Measurements from ENCODE around the gene C12orf57. TPM values are rescaled to one million over a fixed set of nuclear protein-coding genes. Genes with fewer than 3 reads are reported as not detected.

Gene C12orf57
- total and polyA plus RNA-seq, 9 of the 15 experiments (the other 6 are each of a cell fraction or from before 2014, with no cell fraction given): 26.7 to 191 (median 107) TPM

DNA sequence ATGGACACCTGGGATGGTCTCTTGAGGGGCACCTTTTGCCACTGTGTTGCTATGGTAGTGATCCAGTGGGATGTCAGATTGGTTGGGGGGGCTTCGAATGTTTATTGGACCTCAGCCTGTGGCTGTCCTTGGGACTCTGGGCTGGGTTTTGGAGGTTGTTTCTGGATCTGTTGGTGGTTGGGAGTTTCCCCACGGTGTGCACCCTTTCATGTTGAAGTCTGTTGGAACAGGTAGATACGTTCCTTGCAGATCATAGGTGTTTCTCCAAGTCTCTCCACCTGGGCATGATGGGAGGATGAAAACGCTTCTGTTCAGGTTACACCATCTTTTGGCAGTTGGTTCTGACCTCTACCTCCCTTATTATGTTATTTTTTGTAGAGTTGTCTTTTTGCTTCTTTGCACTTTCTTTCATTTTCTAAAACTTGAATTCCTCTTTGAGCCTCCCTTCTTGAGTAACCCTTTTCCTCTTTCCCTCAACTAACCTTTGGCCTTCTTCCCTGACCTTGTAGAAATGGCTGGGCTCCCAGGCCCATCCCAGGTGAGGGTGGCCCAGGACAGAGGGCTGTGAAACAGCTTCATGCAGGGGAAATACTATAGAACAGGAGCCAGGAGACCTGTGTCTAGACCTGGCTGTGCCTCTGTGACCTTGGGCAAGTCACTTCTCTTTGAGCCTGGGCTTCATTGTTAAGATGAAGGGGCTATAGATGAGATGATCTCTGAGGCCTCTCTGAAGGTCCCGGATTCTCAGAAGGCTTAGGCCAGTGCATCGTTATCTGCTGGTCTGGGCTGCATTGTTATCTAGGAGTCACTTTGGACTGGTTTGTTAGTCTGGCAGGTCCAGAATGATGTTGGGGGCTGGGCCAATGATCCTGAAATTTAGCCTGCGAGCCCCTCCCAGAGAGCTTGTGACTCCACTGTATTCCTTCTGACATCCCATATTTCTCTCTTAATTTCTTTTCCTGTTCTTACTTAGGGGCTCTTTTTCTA is 14.1 kb upstream of the C12orf57 start (continued):
- TF ChIP-seq, protein P1, sequence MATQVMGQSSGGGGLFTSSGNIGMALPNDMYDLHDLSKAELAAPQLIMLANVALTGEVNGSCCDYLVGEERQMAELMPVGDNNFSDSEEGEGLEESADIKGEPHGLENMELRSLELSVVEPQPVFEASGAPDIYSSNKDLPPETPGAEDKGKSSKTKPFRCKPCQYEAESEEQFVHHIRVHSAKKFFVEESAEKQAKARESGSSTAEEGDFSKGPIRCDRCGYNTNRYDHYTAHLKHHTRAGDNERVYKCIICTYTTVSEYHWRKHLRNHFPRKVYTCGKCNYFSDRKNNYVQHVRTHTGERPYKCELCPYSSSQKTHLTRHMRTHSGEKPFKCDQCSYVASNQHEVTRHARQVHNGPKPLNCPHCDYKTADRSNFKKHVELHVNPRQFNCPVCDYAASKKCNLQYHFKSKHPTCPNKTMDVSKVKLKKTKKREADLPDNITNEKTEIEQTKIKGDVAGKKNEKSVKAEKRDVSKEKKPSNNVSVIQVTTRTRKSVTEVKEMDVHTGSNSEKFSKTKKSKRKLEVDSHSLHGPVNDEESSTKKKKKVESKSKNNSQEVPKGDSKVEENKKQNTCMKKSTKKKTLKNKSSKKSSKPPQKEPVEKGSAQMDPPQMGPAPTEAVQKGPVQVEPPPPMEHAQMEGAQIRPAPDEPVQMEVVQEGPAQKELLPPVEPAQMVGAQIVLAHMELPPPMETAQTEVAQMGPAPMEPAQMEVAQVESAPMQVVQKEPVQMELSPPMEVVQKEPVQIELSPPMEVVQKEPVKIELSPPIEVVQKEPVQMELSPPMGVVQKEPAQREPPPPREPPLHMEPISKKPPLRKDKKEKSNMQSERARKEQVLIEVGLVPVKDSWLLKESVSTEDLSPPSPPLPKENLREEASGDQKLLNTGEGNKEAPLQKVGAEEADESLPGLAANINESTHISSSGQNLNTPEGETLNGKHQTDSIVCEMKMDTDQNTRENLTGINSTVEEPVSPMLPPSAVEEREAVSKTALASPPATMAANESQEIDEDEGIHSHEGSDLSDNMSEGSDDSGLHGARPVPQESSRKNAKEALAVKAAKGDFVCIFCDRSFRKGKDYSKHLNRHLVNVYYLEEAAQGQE (IDR thresholded peaks at IDR 0.05; ENCODE audit: borderline replicate concordance): peak; percentile 32; the same call in 1 of the 2 replicates
- TF ChIP-seq, protein P1 (CRISPR knock-in tag; IDR thresholded peaks at IDR 0.05; ENCODE audit: low read depth): no peak
- TF ChIP-seq WHSC1 (IDR thresholded peaks at IDR 0.05; ENCODE audit: low read length) (no peak), ZNF778 (CRISPR knock-in tag; IDR thresholded peaks at IDR 0.05) (no peak), NCOR1 (IDR thresholded peaks at IDR 0.05) (peak; percentile 66), NCOA4 (IDR thresholded peaks at IDR 0.05; ENCODE audit: partially characterized antibody) (no peak), RCOR1 (IDR thresholded peaks at IDR 0.05; ENCODE audit: borderline replicate concordance in 1 of 2, low read depth in 2 of 2, low read length in 2 of 2) (peak in 1 of 2 experiments; percentile 80; a peak in 1 of 4 replicates), ARID1B (IDR thresholded peaks at IDR 0.05) (peak; percentile 72; the same call in 1 of the 2 replicates), SP2 (IDR thresholded peaks at IDR 0.05; ENCODE audit: extremely low read depth, low read depth, low read length, poor library complexity, severe bottlenecking) (no peak), FOXA1 (IDR thresholded peaks at IDR 0.05; ENCODE audit: borderline replicate concordance) (no peak), RFX5 (IDR thresholded peaks at IDR 0.05; ENCODE audit: low read depth, low read length) (no peak)
